TTC549 (cell line): ENCODE measurements around the gene CCDC60.

Experiments used
- FAIRE-seq: peaks from 2 replicates; lab custom pipeline; 2012; peaks lifted over from hg19 to GRCh38; lab: Jason Lieb, UNC

CCDC60 gene

DNA sequence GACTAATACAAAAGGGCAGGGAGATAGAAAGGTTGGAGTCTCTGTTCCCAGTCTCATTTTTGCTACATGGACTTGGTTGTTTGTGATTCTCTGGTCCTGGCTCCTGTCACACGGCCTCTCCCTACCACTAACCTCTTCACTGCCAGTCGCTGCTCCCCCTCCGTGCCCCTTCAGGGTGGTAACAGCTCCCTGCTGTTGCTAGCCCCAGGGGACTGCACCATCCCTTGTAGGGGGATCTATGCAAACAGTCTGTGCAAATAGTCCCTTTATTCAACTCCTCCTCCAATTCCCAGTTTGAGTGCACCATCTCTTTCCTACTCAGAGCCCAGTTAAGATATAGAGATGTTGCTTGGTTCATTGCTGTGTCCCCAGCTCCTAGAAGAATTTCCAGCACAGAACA is 51.1 kb downstream of the CCDC60 start:
- no peak for FAIRE-seq

DNA sequence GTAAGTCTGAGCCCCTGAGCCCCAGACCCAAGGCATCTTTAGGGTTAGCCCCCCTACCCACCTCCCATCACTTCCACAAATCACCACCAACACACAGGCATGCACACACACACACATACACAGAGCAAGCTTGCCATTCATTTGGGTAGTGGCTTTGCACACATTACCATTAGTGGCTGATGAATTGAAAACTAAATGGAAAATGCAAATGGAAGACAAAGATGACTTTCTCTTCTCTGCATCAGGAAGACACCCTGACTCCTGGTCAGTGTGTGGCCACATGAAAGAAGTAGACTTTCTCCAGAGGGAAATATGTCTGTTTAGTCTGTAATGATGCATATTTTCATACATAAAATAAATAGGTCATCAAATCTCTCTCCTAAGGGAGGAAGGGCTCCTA is 55.2 kb downstream of the CCDC60 start:
- FAIRE-seq, result no peak

DNA sequence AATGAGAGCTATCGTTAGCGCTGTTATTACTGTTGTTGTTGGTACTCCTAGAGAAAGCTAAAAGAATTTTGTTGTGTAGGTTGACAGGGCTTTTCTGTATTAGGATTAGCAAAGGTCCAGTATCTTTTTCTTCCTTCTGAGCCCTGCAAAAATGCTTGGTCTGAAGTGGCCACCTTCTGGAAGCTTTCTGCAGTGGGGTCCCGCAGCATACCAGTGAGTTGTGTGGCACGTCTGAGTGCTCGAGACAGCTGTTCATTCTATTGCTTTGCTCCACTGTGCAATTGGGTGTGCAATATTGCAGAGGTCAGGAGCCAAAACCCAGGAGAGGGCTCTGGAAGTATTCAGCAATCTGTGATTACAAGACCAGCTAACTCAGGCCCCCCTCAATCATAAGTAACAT is 57.1 kb downstream of the CCDC60 start:
- no peak for FAIRE-seq

DNA sequence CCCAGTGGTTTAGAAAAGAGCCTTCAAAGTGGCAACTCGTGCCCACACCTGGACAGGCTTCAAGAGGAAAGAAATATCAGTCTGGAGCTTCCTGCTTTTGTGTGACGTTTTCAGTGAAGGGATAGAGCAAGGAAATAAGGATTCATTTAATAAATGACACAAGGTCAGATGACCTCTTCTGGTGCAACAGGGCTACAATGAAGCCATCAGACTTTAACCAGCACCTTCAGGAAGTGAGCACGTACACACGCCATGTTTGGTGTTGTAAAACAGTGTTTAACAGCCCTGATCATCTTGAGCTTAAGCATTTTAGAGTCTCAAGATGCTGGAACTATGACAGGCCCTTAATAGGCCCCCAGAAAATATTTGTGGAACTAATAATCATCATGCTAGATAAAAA is 59.1 kb downstream of the CCDC60 start:
- no peak for FAIRE-seq

DNA sequence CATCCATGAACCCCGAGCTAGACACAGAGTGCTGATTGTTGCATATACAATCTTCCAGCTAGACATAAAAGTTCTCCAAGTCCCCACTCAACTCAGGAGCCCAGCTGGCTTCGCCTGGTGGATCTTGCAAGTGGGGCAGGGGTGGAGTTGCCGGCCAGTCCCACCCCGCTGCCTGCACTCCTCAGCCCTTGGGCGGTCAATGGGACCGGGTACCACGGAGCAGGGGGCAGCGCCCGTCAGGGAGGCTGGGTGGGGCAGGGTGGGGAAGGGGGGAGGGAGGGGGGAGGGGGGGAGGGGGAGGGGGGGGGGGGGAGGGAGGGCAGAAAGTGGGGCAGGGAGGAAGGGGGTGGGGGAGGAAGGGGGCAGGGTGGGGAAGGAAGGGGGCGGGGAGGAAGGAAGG is 63.0 kb downstream of the CCDC60 start:
- no peak for FAIRE-seq

DNA sequence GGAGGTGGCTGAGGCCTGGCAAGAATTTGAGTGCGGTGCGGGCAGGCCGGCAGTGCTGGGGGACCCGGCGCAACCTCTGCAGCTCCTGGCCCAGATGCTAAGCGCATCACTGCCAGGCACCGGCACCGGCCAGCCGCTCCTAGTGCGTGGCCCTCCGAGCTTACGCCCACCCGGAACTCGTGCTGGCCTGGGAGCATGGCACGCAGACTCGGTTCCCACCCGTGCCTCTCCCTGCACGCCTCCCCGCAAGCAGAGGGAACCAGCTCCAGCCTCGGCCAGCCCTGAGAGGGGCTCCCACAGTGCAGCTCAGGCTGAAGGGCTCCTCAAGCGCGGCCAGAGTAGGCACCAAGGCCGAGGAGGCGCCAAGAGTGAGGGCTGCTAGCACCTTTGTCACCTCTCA is 63.7 kb downstream of the CCDC60 start:
- FAIRE-seq, result no peak

DNA sequence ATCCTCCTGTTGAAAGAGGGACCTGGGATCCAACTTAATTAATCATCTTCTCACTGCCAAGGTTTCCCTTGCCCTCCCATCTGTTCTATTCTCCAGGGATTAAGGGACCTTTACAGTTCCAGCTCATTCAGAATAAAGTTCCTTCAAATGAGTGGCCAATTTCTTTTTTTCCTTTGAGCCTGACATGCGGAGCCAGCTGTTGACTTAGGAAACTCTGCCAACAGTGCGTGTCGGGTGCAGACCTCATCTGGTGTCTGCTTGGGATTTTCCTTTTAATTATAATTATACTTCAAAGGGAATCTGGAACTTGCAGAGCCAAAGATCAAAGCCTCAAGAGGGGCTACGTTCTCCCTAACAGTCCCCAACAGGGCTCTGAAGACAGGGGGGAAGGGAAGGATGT is 64.8 kb downstream of the CCDC60 start:
- FAIRE-seq, result no peak

DNA sequence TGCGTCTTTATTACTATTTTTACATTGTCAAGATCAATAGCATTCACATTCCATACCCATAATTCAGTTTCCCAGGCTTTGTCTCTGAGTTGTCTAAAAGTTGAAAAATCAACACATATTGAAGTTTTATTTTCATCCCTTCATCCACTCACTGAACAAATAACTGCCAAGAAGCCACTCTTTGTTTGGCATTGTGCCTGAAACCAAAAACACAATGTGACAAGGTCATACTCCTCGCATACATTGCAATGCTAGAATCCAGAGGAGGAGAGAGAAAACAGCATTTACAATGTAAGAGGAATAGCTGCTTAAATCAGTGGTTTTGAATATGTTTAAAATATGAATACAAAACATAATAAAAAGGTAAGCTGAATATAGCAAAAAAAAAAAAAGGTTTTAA is 71.8 kb downstream of the CCDC60 start:
- FAIRE-seq, result no peak

DNA sequence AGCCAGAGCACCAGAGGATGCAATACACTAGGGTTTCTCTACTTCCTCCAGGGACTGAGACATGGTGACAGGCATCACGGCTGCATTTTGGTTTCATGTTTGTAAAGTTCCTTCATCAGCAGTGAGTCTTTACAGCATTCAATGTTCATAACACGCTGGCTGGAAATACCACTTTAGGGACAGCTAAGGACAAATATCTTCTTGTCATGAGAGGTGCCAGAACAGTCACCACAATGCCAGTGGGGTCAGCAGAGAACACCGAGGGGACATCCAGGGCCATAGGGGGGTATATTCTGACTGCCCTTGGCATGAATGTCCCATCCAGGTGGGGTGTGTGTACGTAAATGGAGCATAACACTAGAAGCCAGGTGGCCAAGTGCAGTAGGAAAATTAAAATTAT is 72.3 kb downstream of the CCDC60 start:
- no peak for FAIRE-seq

DNA sequence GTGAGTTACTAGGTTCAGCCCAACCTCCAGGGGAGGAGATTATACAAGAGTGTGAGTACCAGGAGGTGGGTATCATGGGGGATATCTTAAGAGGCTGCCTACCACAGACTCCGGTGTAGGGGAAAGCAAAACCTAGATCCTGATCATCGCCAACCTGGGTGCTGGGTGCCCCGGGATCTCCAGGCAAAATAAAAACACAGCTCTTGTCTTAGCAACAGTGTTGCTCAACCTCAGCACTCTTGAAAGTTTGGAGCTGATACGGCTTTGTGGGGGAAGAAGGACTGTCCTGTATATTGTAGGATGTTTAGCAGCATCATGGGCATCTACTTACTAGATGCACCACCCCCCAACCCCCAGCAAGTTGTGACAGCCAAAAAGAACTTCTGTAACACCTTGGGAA is 74.5 kb downstream of the CCDC60 start:
- FAIRE-seq, result no peak

DNA sequence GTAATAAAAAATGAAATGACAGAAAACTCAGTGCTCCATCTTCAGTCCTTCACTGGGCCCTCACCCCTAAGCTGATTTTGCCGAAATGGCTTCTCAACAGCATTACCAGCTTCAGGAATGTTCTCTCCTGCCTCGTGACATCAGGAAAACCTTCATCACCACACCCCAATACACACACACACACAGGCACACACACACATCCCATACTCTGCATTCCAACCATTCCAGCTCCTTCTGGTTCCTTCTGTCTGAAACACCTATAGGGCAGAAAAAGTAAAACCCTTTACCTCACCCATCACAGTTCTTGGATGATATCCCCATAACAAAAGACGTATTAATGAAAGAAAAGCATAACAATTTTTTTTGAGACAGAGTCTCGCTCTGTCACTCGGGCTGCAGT is 75.9 kb downstream of the CCDC60 start:
- no peak for FAIRE-seq

DNA sequence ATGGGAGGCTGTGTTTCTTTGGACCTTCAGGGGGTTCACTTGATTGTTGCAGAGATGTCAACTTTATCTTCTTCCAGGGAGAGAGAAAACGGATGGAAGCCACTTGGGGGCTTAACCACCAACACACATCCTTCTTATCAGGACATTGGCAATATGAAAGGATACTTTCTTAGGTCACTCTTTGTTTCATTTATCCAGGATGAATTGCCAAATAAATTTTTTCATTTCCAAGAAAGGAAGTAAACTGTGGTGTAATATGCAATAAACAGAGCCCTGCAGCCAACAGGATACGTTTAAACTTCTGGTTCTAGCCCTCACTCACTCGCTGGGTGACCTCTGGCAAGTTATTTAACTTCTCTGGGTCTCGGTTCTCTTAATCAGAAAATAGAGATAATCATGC is 77.8 kb downstream of the CCDC60 start:
- no peak for FAIRE-seq

DNA sequence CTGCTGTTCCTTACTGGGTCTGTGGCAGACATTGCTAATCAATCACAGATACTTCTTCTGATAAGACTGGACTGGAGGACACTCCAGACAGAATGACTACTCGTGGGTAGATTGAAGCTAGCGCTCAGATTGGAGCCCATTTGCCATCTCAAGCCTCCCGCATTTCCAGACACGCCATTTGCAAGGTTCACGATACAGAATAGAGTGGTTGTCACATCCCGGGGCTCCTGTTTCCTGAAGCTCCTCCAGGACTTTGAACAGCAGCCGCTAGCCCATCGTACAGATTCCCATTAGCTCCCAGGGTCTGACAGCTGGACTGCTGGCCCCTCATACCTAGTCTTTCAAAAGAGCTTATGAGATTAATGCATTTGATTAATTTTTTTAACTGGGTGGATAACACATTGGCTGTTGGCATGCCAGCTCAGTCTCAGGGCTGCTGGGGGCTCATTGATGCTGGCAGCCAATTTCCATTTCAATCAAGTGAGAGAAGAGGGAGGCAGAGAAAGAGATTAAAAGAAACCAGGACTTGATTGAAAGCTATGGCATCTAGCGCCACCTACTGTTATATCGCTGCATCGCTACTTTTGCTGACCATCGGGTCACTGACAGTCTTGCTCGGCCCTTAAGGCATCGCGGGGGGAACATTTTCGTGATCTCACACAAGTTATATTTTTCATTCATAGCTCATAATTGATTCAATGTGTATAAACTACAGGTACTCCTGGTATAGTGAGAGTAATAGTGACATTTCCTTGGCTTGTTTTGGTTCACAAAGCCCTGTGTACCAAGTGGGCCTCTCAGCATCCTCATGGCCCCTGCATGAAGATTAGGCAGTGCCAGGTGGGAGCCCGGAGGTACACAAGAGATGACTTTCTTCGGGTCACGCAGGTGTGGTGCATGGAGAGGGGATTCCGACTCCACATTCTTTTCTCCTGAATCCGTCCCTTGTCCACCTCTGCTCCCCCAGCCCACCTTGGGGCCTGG is 78.6 kb downstream of the CCDC60 start:
- no peak for FAIRE-seq

DNA sequence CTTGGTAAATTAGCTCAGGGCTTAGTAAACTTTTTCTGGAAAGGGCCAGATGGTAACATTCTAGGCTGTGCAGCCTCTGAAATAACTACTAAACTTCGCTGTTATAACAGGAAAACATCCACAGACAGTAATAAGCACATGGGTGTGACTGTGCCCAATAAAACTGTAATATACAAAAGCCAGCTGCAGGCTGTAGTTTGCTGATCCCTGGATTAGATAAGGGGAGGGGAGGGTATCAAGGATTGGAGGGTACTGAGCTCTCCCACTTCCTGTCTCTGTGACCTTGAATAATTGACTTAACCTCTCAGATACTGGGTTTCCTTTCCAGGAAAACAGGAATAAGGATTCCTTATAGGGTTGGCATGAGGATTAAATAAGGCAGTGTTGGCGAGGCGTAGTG is 81.2 kb downstream of the CCDC60 start:
- FAIRE-seq, result no peak

DNA sequence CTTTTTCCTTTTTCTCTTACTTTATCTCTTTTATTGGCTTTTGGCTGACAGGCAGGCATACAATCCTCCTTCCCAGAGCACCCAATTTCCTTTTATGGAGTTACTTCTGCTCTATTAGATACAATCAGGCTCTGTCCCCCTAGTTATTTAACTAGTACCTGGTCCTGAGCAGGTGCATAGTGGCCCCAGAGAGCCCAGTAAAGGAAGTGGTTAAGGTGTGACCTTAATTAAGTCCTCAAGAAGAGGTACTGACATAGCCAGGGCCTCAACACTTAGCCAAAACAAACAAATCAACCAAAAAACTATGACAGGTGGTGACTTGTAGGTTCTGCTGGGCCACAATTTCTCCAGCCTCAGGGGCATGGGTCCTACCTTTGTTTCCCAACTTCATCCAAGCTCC is 82.9 kb downstream of the CCDC60 start:
- no peak for FAIRE-seq

DNA sequence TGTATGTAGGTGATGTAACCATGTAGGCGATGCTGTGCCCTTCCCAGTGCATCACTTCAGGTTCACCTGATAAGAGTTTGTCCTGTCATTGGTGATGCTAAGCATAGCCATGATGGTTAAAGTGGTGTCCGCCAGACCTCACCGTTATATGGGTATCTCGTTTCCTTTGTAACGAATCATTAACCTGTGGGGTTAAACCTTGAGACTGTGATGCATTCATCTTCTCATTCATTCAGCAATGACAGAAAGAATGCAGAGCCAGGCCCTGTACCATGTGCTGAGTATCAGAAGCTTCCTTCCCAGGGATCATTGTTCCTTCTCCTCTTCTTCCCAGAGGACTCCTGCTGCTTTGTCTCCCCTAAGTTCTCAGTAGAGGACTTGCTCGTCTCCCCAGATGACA is 84.9 kb downstream of the CCDC60 start:
- FAIRE-seq, result no peak

DNA sequence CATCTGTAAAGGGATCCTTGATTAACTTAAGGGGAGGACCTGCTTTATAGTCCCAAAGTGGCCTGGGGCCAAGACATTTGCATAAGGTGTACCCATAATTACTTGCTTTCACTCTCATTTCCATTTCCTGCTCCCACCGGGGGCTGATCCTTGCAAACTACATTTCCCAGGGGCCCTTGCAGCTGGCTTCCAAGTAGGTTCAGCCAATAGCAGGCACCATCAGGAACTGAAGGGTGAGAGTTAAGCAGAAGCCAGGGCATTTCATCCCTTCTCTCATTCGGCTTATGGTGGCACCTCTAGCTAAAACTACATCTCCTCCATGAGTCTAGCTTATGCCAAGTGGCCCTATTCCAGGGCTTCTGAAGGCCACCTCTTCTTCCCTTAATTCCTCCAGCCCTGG is 88.8 kb downstream of the CCDC60 start:
- FAIRE-seq, result no peak

DNA sequence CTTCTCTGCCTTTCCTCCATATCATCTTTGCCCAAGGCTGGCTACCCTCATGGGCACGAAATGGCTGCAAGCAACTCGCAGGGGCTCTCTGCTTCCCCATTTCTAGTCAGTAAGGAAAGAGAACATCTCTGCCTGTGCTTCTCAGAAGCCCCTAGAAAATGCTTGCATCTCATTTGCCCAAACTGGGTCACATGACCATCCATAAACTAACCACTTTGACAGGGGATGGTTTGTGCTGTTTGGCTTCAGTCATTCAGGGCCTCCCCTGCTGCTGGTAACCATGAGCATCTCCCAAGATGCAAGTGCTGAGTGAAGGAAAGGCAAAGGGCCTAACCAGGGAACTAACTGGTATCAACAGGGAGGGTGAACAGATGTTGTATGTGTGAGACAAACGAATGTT is 91.1 kb downstream of the CCDC60 start:
- no peak for FAIRE-seq

DNA sequence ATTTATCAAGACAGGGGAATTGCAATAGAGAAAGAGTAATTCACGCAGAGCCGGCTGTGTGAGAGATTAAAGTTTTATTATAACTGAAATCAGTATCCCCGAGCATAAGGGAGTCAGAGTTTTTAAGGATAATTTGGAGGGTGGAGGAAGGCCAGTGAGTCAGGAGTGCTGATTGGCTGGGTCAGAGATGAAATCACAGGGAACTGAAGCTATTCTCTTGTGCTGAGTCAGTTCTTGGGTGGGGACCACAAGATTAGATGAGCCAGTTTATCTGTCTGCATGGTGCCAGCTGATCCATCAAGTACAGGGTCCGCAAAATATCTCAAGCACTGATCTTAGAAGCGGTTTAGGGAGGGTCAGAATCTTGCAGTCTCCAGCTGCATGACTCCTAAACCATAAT is 96.6 kb downstream of the CCDC60 start:
- FAIRE-seq, result no peak

DNA sequence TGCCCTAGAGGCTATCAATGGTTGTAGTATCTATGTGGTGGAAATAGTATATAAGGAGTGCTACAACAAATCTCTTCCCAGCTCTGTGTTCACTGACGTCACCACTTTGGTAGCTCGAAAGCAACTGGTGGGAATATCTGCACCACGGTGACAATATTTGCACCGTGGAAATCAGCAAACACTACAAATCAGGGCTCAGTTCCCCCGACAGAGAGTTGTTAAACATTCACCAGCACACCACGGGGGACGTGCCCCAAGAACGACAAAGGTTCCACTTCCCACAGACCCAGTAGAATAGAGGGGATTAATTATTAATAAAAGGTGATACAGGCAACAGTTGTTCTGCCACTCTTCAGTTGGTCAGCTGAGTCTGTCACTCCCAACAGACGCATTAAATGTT is 98.4 kb downstream of the CCDC60 start:
- FAIRE-seq, result no peak

DNA sequence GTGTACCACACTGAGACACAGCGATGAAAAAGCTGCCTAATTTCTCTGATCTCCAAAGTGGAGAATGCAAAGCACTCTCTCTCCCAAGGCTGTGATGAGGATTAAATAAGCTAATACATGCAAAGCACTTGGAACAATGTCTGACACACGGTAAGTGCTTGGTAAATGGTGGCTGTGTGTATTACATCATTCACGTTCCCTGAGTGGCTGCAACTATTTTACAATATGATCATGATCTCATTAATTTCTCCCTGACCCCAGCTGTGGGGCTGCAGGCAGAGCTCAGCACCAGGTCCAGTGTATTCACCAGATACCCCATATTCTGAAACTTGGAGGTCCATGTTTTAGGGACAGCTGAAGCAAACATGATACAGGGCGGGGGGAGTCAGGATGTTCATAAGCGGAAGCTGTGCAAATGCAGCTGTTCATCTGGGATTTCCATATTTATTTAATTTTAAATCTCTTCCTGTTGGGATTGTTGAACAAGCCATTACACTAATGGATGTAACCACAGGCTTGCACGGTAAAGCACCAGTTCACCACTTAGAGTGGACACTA is 106.4 kb downstream of the CCDC60 start:
- FAIRE-seq, result no peak

DNA sequence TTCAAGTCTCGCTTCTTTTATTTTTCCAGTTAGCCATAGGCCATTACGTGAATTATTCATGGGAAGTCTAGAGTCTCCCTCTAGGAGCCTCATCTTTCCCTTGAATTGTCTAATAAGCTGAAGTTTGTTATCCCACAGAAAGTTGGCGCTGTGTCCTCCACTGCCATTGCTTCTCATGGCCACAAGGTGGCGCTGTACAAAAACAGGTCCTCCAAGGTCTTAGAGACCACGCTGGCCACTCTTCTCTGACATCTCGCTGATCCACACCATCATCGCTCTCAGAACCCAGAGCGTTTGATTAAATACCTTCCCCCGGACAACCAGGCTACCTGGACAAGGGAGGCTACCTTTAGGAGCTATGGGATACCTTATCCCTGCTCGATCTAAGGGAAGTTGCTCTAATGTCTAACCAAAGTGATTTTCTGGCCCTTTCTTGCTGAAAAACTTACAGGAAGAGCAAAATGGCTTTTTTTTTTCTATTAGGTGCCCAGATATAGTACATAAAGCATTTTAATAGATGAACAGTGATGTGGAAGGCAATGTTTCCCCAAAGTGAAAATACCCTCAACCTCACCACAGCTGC is 110.0 kb downstream of the CCDC60 start:
- no peak for FAIRE-seq

DNA sequence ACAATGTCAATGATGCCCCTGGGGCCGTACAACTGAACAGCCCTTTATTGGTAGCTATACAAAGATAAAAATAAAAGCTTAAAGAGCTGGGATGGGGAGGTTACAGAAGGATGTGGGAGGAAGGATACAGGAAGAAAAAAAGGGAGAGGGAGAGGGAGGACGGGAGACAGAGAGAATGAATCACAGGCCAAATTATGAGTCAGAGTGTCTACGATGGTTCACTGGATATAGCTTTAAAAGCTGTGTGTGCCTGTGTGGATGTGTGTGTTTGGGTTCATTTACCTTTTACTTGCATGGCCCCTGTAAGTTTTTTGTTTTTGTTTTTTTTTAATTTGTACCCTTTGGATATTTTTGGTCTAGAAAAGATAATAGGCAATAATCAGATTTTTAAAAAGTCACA is 111.9 kb downstream of the CCDC60 start:
- FAIRE-seq, result no peak

DNA sequence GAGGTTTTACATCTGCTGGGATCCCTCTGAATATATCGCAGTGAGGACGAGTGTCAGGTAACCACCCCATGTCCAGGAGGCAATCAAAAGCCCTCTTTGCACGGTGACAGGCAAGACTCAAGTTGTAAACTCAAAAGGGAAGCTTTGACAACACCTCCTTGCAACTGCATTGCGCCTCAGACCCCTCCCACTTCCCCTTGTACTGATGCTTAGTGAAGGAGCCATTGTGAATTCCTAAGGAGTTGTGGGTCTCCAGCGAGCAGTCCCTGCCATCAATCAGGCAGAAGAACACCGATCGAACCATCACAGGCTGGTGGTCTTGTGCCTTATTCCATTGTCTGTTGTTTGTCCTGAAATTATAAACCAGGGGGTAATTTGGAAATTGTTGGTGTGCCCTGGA is 112.6 kb downstream of the CCDC60 start:
- FAIRE-seq, result no peak
